ENCODE measurements around the gene NR6A1. TPM values are rescaled to one million over a fixed set of nuclear protein-coding genes. Genes with fewer than 3 reads are reported as not detected.

Gene NR6A1
- total RNA-seq, 1 donor from 2014 or later: 0.56 TPM

- Mint-ChIP-seq H3K4me3 (ENCODE audit: unreplicated experiment) (no peak overlapping the region), H3K27ac (ENCODE audit: unreplicated experiment) (no peak overlapping the region), H3K9me3 (ENCODE audit: unreplicated experiment) (no peaks in the 10 kb centered on the region), H3K27me3 (ENCODE audit: unreplicated experiment) (no peaks in the 10 kb centered on the region), H3K4me1 (ENCODE audit: unreplicated experiment) (peaks cover 7% of the 10 kb centered on the region), H3K36me3 (ENCODE audit: unreplicated experiment) (no peaks in the 10 kb centered on the region)
- no peak for DNase-seq (ENCODE audit: extremely low spot score, unreplicated experiment)
- TF ChIP-seq CTCF (IDR thresholded peaks at IDR 0.05): no peak
These were observed 211.2 kb downstream of the NR6A1 start for GRCh38 chr9:124559871-124560270.

- DNase-seq (ENCODE audit: extremely low spot score, unreplicated experiment): no peak
- H3K36me3 Mint-ChIP-seq (ENCODE audit: unreplicated experiment): no peaks in the 10 kb centered on the region
- no peak for TF ChIP-seq CTCF (IDR thresholded peaks at IDR 0.05)
- H3K4me3 Mint-ChIP-seq (ENCODE audit: unreplicated experiment): no peak overlapping the region
- no peaks in the 10 kb centered on the region for H3K9me3 Mint-ChIP-seq (ENCODE audit: unreplicated experiment)
- no peak overlapping the region for H3K27ac Mint-ChIP-seq (ENCODE audit: unreplicated experiment)
- no peaks in the 10 kb centered on the region for H3K27me3 Mint-ChIP-seq (ENCODE audit: unreplicated experiment)
- peaks cover 7% of the 10 kb centered on the region for H3K4me1 Mint-ChIP-seq (ENCODE audit: unreplicated experiment)
These were observed 212.2 kb downstream of the NR6A1 start for GRCh38 chr9:124558777-124559470.

GRCh38 chr9:124557895-124558294 is 213.2 kb downstream of the NR6A1 start:
- DNase-seq (ENCODE audit: extremely low spot score, unreplicated experiment): no peak
- no peaks in the 10 kb centered on the region for H3K36me3 Mint-ChIP-seq (ENCODE audit: unreplicated experiment)
- TF ChIP-seq CTCF (IDR thresholded peaks at IDR 0.05): no peak
- no peaks in the 10 kb centered on the region for H3K27me3 Mint-ChIP-seq (ENCODE audit: unreplicated experiment)
- no peak overlapping the region for H3K27ac Mint-ChIP-seq (ENCODE audit: unreplicated experiment)
- H3K4me1 Mint-ChIP-seq (ENCODE audit: unreplicated experiment): peaks cover 7% of the 10 kb centered on the region
- H3K4me3 Mint-ChIP-seq (ENCODE audit: unreplicated experiment): no peak overlapping the region
- no peaks in the 10 kb centered on the region for H3K9me3 Mint-ChIP-seq (ENCODE audit: unreplicated experiment)

GRCh38 chr9:124555043-124555442 is 216.1 kb downstream of the NR6A1 start:
- H3K4me1 Mint-ChIP-seq (ENCODE audit: unreplicated experiment): peaks cover 4% of the 10 kb centered on the region
- no peaks in the 10 kb centered on the region for H3K9me3 Mint-ChIP-seq (ENCODE audit: unreplicated experiment)
- no peak for DNase-seq (ENCODE audit: extremely low spot score, unreplicated experiment)
- no peak overlapping the region for H3K27ac Mint-ChIP-seq (ENCODE audit: unreplicated experiment)
- H3K36me3 Mint-ChIP-seq (ENCODE audit: unreplicated experiment): no peaks in the 10 kb centered on the region
- H3K27me3 Mint-ChIP-seq (ENCODE audit: unreplicated experiment): no peaks in the 10 kb centered on the region
- TF ChIP-seq CTCF (IDR thresholded peaks at IDR 0.05): no peak
- H3K4me3 Mint-ChIP-seq (ENCODE audit: unreplicated experiment): no peak overlapping the region

GRCh38 chr9:124553738-124554137 is 217.4 kb downstream of the NR6A1 start:
- Mint-ChIP-seq H3K4me3 (ENCODE audit: unreplicated experiment) (no peak overlapping the region), H3K27ac (ENCODE audit: unreplicated experiment) (no peak overlapping the region), H3K4me1 (ENCODE audit: unreplicated experiment) (no peaks in the 10 kb centered on the region), H3K9me3 (ENCODE audit: unreplicated experiment) (no peaks in the 10 kb centered on the region), H3K27me3 (ENCODE audit: unreplicated experiment) (peaks cover 1% of the 10 kb centered on the region), H3K36me3 (ENCODE audit: unreplicated experiment) (no peaks in the 10 kb centered on the region)
- no peak for TF ChIP-seq CTCF (IDR thresholded peaks at IDR 0.05)
- no peak for DNase-seq (ENCODE audit: extremely low spot score, unreplicated experiment)
